ENCODE measurements around the gene PPP6R2. TPM values are rescaled to one million over a fixed set of nuclear protein-coding genes. Genes with fewer than 3 reads are reported as not detected.

The PPP6R2 gene
- polyA plus RNA-seq, 2 donors: 30.2 to 38.2 TPM

- Histone ChIP-seq H3K4me3 (ENCODE audit: low read depth in 1 of 2, low read length in 2 of 2) (peak overlapping the region; percentile 43 to 44), H3K27ac (ENCODE audit: low read depth in 2 of 2, low read length in 1 of 2) (peak overlapping the region; percentile 72 to 92), H3K9me3 (ENCODE audit: control insufficient read depth in 2 of 2, insufficient read depth in 1 of 2, low read depth in 1 of 2, low read length in 1 of 2) (no peaks in the 10 kb centered on the region), H3K4me1 (ENCODE audit: control insufficient read depth in 2 of 2, insufficient read depth in 2 of 2, low read length in 1 of 2) (peaks cover 51 to 71% of the 10 kb centered on the region in 2 donors), H3K36me3 (ENCODE audit: control insufficient read depth in 2 of 2, insufficient read depth in 2 of 2, low read length in 1 of 2) (peaks cover 0 to 22% of the 10 kb centered on the region in 2 donors), H3K27me3 (ENCODE audit: control insufficient read depth in 1 of 2, insufficient read depth in 2 of 2, low read length in 2 of 2) (no peaks in the 10 kb centered on the region)
- 17 to 22% methylated on average over 60 to 93 of the region's 93 CpGs for WGBS, 2 donors
Observed at GRCh38 chr22:50299785-50300619, 43.1 kb upstream of the PPP6R2 start.

GRCh38 chr22:50300620-50301257, 42.4 kb upstream of the PPP6R2 start:
- Histone ChIP-seq H3K4me3 (ENCODE audit: low read depth in 1 of 2, low read length in 2 of 2) (peak overlapping the region in 1 of 2 donors; percentile 43), H3K36me3 (ENCODE audit: control insufficient read depth in 2 of 2, insufficient read depth in 2 of 2, low read length in 1 of 2) (peaks cover 0 to 22% of the 10 kb centered on the region in 2 donors), H3K9me3 (ENCODE audit: control insufficient read depth in 2 of 2, insufficient read depth in 1 of 2, low read depth in 1 of 2, low read length in 1 of 2) (no peaks in the 10 kb centered on the region), H3K4me1 (ENCODE audit: control insufficient read depth in 2 of 2, insufficient read depth in 2 of 2, low read length in 1 of 2) (peaks cover 51 to 76% of the 10 kb centered on the region in 2 donors), H3K27me3 (ENCODE audit: control insufficient read depth in 1 of 2, insufficient read depth in 2 of 2, low read length in 2 of 2) (no peaks in the 10 kb centered on the region), H3K27ac (ENCODE audit: low read depth in 2 of 2, low read length in 1 of 2) (peak overlapping the region; percentile 59 to 92)
- 63 to 76% methylated on average over 14 of the region's 14 CpGs for WGBS, 2 donors

GRCh38 chr22:50301581-50301991, 41.5 kb upstream of the PPP6R2 start:
- WGBS, 2 donors: 32 to 33% methylated on average over 17 of the region's 17 CpGs
- Histone ChIP-seq H3K9me3 (ENCODE audit: control insufficient read depth in 2 of 2, insufficient read depth in 1 of 2, low read depth in 1 of 2, low read length in 1 of 2) (no peaks in the 10 kb centered on the region), H3K4me3 (ENCODE audit: low read depth in 1 of 2, low read length in 2 of 2) (peak overlapping the region; percentile 34 to 43), H3K36me3 (ENCODE audit: control insufficient read depth in 2 of 2, insufficient read depth in 2 of 2, low read length in 1 of 2) (peaks cover 0 to 21% of the 10 kb centered on the region in 2 donors), H3K4me1 (ENCODE audit: control insufficient read depth in 2 of 2, insufficient read depth in 2 of 2, low read length in 1 of 2) (peaks cover 50 to 74% of the 10 kb centered on the region in 2 donors), H3K27me3 (ENCODE audit: control insufficient read depth in 1 of 2, insufficient read depth in 2 of 2, low read length in 2 of 2) (no peaks in the 10 kb centered on the region), H3K27ac (ENCODE audit: low read depth in 2 of 2, low read length in 1 of 2) (peak overlapping the region; percentile 92 to 98)

GRCh38 chr22:50302041-50302541, 41.0 kb upstream of the PPP6R2 start:
- no peaks in the 10 kb centered on the region for H3K9me3 ChIP-seq (ENCODE audit: control insufficient read depth in 2 of 2, insufficient read depth in 1 of 2, low read depth in 1 of 2, low read length in 1 of 2)
- 25 to 49% methylated on average over 9 of the region's 9 CpGs for WGBS, 2 donors
- H3K4me1 ChIP-seq (ENCODE audit: control insufficient read depth in 2 of 2, insufficient read depth in 2 of 2, low read length in 1 of 2): peaks cover 45 to 69% of the 10 kb centered on the region in 2 donors
- H3K36me3 ChIP-seq (ENCODE audit: control insufficient read depth in 2 of 2, insufficient read depth in 2 of 2, low read length in 1 of 2): peaks cover 0 to 18% of the 10 kb centered on the region in 2 donors
- peak overlapping the region; percentile 2 to 34 for H3K4me3 ChIP-seq (ENCODE audit: low read depth in 1 of 2, low read length in 2 of 2)
- peak overlapping the region; percentile 92 to 98 for H3K27ac ChIP-seq (ENCODE audit: low read depth in 2 of 2, low read length in 1 of 2)
- no peaks in the 10 kb centered on the region for H3K27me3 ChIP-seq (ENCODE audit: control insufficient read depth in 1 of 2, insufficient read depth in 2 of 2, low read length in 2 of 2)

- 41 to 42% methylated on average over 5 of the region's 5 CpGs for WGBS, 2 donors
- peak overlapping the region; percentile 92 to 98 for H3K27ac ChIP-seq (ENCODE audit: low read depth in 2 of 2, low read length in 1 of 2)
Observed at GRCh38 chr22:50302564-50302963, 40.6 kb upstream of the PPP6R2 start.

GRCh38 chr22:50303515-50303847, 39.6 kb upstream of the PPP6R2 start:
- H3K9me3 ChIP-seq (ENCODE audit: control insufficient read depth in 2 of 2, insufficient read depth in 1 of 2, low read depth in 1 of 2, low read length in 1 of 2): no peaks in the 10 kb centered on the region
- H3K27me3 ChIP-seq (ENCODE audit: control insufficient read depth in 1 of 2, insufficient read depth in 2 of 2, low read length in 2 of 2): no peaks in the 10 kb centered on the region
- peak overlapping the region; percentile 24 to 96 for H3K4me3 ChIP-seq (ENCODE audit: low read depth in 1 of 2, low read length in 2 of 2)
- H3K27ac ChIP-seq (ENCODE audit: low read depth in 2 of 2, low read length in 1 of 2): peak overlapping the region; percentile 92 to 98
- 49 to 57% methylated on average over 7 of the region's 7 CpGs for WGBS, 2 donors
- H3K4me1 ChIP-seq (ENCODE audit: control insufficient read depth in 2 of 2, insufficient read depth in 2 of 2, low read length in 1 of 2): peaks cover 44 to 61% of the 10 kb centered on the region in 2 donors
- peaks cover 0 to 18% of the 10 kb centered on the region in 2 donors for H3K36me3 ChIP-seq (ENCODE audit: control insufficient read depth in 2 of 2, insufficient read depth in 2 of 2, low read length in 1 of 2)

More at GRCh38 chr22:50302564-50302963, 40.6 kb upstream of the PPP6R2 start:
- peaks cover 0 to 18% of the 10 kb centered on the region in 2 donors for H3K36me3 ChIP-seq (ENCODE audit: control insufficient read depth in 2 of 2, insufficient read depth in 2 of 2, low read length in 1 of 2)
- H3K4me3 ChIP-seq (ENCODE audit: low read depth in 1 of 2, low read length in 2 of 2): peak overlapping the region; percentile 24 to 96
- no peaks in the 10 kb centered on the region for H3K9me3 ChIP-seq (ENCODE audit: control insufficient read depth in 2 of 2, insufficient read depth in 1 of 2, low read depth in 1 of 2, low read length in 1 of 2)
- H3K4me1 ChIP-seq (ENCODE audit: control insufficient read depth in 2 of 2, insufficient read depth in 2 of 2, low read length in 1 of 2): peaks cover 44 to 64% of the 10 kb centered on the region in 2 donors
- H3K27me3 ChIP-seq (ENCODE audit: control insufficient read depth in 1 of 2, insufficient read depth in 2 of 2, low read length in 2 of 2): no peaks in the 10 kb centered on the region

GRCh38 chr22:50303848-50304527, 39.1 kb upstream of the PPP6R2 start:
- Histone ChIP-seq H3K9me3 (ENCODE audit: control insufficient read depth in 2 of 2, insufficient read depth in 1 of 2, low read depth in 1 of 2, low read length in 1 of 2) (no peaks in the 10 kb centered on the region), H3K27ac (ENCODE audit: low read depth in 2 of 2, low read length in 1 of 2) (peak overlapping the region; percentile 92 to 98), H3K4me1 (ENCODE audit: control insufficient read depth in 2 of 2, insufficient read depth in 2 of 2, low read length in 1 of 2) (peaks cover 42 to 56% of the 10 kb centered on the region in 2 donors), H3K27me3 (ENCODE audit: control insufficient read depth in 1 of 2, insufficient read depth in 2 of 2, low read length in 2 of 2) (no peaks in the 10 kb centered on the region), H3K4me3 (ENCODE audit: low read depth in 1 of 2, low read length in 2 of 2) (peak overlapping the region; percentile 24 to 96), H3K36me3 (ENCODE audit: control insufficient read depth in 2 of 2, insufficient read depth in 2 of 2, low read length in 1 of 2) (peaks cover 0 to 15% of the 10 kb centered on the region in 2 donors)
- WGBS, 2 donors: 23 to 46% methylated on average over 11 of the region's 11 CpGs

GRCh38 chr22:50304528-50305392, 38.4 kb upstream of the PPP6R2 start:
- WGBS, 2 donors: 24 to 35% methylated on average over 22 of the region's 22 CpGs
- Histone ChIP-seq H3K4me1 (ENCODE audit: control insufficient read depth in 2 of 2, insufficient read depth in 2 of 2, low read length in 1 of 2) (peaks cover 36 to 56% of the 10 kb centered on the region in 2 donors), H3K36me3 (ENCODE audit: control insufficient read depth in 2 of 2, insufficient read depth in 2 of 2, low read length in 1 of 2) (peaks cover 0 to 15% of the 10 kb centered on the region in 2 donors), H3K27ac (ENCODE audit: low read depth in 2 of 2, low read length in 1 of 2) (peak overlapping the region; percentile 92 to 98), H3K27me3 (ENCODE audit: control insufficient read depth in 1 of 2, insufficient read depth in 2 of 2, low read length in 2 of 2) (no peaks in the 10 kb centered on the region), H3K4me3 (ENCODE audit: low read depth in 1 of 2, low read length in 2 of 2) (peak overlapping the region; percentile 92 to 96), H3K9me3 (ENCODE audit: control insufficient read depth in 2 of 2, insufficient read depth in 1 of 2, low read depth in 1 of 2, low read length in 1 of 2) (no peaks in the 10 kb centered on the region)
